NB4 (cell line): ENCODE data around the gene PPP1R1B.

Source experiments
- DNase-seq: peaks from one replicate; pipeline ENCODE4 v3.0.0; 2010; ENCODE audit warnings: low read depth
- H3K4me3 ChIP-seq: one replicate; pipeline ENCODE4 v1.5.1; 2011; ENCODE audit warnings: mild to moderate bottlenecking, low read depth, low read length, moderate library complexity
- MYC ChIP-seq: IDR thresholded peaks from 2 replicates; pipeline ENCODE4 v1.6.1; 2011; ENCODE audit warnings: low read depth, low read length
- POLR2A ChIP-seq: IDR thresholded peaks from 2 replicates; pipeline ENCODE4 v1.6.1; 2011; ENCODE audit warnings: mild to moderate bottlenecking; ENCODE audit not compliant: insufficient read length; ENCODE audit errors: extremely low read depth
- TF ChIP-seq, protein P1 (sequence below): IDR thresholded peaks from one replicate; pipeline ENCODE4 v1.5.1; 2012; ENCODE audit warnings: low read depth, low read length
- TF ChIP-seq, protein P2 (sequence below): IDR thresholded peaks from 2 replicates; pipeline ENCODE4 v1.6.1; 2011; ENCODE audit warnings: low read depth, low read length

PPP1R1B gene

DNA sequence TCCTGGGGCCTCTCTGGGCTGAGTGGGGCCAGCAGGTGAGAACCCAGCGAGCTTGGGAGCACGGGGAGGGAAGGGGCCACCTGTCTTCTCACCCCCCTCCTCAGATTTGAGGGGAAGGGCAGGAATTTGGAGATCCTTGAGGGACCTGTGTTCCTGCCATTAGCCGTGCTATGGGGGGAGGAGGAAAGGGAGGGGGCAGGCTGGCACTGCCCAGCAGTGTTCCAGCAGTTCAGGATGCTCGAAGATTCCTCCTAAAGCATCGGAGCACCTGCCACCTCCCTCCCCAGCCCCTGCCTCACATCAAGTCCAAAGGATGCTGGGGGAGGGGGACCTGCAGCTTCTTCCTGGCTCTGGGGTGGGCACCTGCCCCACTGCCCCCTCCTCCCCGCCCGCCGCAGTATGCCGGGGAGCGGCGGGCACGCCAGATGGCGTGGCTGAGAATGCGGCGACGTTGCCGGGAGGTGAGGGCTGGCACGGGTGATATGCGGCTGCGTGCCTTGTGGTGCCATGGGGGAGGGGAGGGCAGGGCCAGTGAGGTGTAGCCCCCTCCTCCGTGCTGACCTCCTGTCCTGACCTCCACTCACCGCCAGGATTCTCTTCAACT lies 14.4 kb upstream of the PPP1R1B start:
- DNase-seq: no peak
- no peak overlapping the region for H3K4me3 ChIP-seq
- TF ChIP-seq POLR2A: no peak

DNA sequence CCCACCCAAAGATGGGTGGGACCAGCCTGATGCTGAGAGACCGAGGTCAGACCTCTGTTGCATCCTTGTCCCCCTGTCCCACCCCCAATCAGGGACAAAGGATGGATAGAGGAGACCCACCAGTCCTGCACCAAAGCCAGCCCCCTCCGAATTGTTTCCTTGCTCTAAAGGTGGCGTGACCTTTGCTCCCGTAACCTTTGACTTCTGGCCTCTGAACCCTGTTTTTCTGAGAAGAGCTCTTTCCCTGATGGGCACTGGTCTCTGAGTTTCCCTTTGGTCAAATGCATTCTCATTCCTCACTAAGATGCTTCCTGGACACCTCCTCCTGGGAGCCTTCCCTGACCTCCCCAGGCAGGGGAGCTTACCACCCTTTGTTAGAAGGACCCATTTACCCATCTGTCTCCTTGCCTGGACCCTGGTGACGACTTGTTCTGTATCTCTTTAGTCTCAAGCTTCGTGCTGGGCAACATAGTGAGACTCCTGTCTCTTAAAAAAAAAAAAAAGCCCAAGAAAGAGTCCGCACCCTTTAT lies 13.8 kb upstream of the PPP1R1B start:
- no peak for DNase-seq
- TF ChIP-seq, protein P1, sequence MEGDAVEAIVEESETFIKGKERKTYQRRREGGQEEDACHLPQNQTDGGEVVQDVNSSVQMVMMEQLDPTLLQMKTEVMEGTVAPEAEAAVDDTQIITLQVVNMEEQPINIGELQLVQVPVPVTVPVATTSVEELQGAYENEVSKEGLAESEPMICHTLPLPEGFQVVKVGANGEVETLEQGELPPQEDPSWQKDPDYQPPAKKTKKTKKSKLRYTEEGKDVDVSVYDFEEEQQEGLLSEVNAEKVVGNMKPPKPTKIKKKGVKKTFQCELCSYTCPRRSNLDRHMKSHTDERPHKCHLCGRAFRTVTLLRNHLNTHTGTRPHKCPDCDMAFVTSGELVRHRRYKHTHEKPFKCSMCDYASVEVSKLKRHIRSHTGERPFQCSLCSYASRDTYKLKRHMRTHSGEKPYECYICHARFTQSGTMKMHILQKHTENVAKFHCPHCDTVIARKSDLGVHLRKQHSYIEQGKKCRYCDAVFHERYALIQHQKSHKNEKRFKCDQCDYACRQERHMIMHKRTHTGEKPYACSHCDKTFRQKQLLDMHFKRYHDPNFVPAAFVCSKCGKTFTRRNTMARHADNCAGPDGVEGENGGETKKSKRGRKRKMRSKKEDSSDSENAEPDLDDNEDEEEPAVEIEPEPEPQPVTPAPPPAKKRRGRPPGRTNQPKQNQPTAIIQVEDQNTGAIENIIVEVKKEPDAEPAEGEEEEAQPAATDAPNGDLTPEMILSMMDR: no peak
- TF ChIP-seq POLR2A: no peak
- no peak for TF ChIP-seq MYC
- TF ChIP-seq, protein P2, sequence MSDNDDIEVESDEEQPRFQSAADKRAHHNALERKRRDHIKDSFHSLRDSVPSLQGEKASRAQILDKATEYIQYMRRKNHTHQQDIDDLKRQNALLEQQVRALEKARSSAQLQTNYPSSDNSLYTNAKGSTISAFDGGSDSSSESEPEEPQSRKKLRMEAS: no peak
- no peak overlapping the region for H3K4me3 ChIP-seq

DNA sequence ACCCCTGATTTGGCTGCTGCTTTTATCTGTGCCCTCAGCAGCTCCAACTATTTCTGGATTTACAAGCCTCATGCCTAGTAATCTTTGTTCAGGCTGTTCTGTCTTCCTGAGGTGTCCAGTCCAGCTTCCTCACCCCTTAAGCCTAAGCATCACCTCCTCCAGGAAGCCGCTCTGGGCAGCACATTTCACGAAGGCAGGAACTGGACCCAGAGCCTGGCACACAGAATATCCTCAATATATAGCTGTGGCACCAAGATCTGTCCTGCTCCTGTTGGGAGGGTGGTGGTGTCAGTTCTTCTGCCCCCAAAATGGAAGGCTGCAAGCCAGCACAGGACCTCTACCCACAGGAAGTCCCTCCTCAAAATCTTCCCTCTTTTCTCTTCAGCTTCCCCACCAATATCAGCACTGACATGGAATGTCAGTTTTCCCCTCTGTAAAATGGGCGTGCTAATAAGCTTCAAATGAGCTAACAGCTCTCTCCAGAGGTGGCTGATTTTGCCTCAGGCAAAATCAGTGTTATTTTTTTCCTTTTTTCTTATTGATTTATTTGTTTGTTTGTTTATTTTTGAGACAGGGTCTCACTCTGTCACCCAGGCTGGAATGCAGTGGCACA lies 12.1 kb upstream of the PPP1R1B start:
- TF ChIP-seq POLR2A (no peak), MYC (no peak)
- TF ChIP-seq, protein P2: no peak
- TF ChIP-seq, protein P1: no peak
- DNase-seq: no peak
- no peak overlapping the region for H3K4me3 ChIP-seq

DNA sequence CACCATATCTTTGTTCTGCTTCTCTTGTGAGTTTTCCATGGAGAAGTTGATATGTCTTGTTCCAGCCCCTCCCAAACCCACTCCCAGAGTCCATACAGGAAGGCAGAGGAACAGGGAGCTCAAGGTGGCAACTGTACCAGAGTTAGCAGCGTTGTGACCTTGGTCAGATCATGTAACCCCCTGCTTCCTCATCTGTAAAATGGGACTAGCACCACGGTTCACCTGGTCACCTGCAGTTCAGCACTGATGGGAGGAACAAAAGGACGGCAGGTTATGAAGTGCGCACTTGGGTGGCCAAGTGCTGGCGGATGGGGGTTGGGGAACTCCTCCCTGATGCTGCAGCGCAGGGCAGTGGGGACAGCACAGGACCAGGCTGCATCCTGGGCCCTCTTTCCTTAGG lies 11.3 kb upstream of the PPP1R1B start:
- no peak for DNase-seq
- no peak overlapping the region for H3K4me3 ChIP-seq
- TF ChIP-seq, protein P2: no peak
- TF ChIP-seq POLR2A (no peak), MYC (no peak)

DNA sequence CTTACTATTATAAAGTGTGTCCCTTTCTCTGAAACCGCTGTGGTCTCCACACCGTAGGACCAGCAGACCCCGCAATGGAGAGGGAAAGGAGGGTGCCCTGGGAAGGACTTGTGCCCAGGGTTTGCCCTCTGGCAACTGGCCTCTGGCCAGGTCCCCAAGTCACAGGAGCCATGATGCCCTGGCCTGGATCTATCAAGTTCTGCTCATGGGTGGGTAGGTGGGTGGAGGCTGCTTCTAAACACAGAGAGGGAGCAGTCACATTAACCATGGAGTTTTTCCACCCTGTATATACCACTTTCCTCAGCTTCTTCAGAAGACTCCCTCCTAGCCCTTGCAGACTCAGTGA lies 9.7 kb upstream of the PPP1R1B start:
- H3K4me3 ChIP-seq: no peak overlapping the region
- DNase-seq: no peak
- no peak for TF ChIP-seq MYC
- TF ChIP-seq, protein P1: no peak
- no peak for TF ChIP-seq POLR2A
- TF ChIP-seq, protein P2: no peak

DNA sequence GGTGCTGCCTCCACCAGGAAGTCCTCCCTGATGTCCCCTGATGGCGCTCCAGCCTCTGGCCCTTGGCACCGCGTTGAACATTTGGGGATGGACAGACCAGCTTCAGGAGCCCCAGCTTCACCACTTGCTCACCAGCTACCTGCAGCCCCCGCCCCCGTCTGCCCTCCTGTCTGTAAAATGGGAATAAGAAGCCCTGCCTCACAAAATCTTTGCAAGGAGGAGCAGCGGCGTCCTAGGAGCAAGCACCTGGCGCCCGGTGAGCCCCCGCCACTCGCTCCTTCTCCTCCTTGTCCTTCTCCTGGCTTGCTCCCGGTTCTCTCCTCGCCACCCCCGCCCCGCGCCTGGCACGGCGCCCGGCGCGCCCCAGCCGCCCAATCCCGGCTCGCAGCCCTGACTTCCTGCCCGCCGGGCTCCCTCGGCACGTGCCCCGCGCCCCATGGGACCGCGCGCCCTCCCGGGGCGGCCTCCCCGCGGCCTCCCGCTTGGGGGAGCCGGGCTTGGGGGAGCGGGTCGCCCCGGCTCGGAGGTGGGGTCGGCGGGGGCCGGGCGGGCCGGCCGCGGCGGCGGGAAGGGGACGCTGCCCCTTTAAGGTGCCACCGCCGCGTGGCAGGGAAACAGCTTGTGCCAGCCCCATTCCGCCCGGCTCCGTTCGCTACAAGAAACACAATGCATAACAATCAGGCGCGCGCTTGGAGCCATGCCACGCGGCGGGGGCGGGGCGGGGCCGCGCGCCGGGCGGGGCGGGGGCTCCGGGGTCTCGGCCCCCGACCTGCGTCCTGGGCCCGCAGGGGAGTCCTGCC lies 9.1 kb upstream of the PPP1R1B start:
- H3K4me3 ChIP-seq: peak overlapping the region; percentile 59
- TF ChIP-seq, protein P1: no peak
- TF ChIP-seq POLR2A: peak; percentile 32
- TF ChIP-seq MYC: peak; percentile 86
- TF ChIP-seq, protein P2: peak; percentile 84
- DNase-seq: peak; percentile 80
